HepG2 (cell line): ENCODE measurements around the gene MAN1B1. TPM values are rescaled to one million over a fixed set of nuclear protein-coding genes. Genes with fewer than 3 reads are reported as not detected.
A peak's percentile ranks its signal among the peaks of the same experiment; 100 is the strongest.

Experiments
- ADNP ChIP-seq: sonication (generic); formaldehyde crosslinking; IDR thresholded peaks from 2 replicates; pipeline ENCODE4 v1.4.0; 2020; ENCODE audit warnings: missing genetic modification reagents
- ATRX ChIP-seq: sonication (generic); formaldehyde crosslinking; IDR thresholded peaks from 2 replicates; pipeline ENCODE4 v1.4.0; 2020; ENCODE audit warnings: missing genetic modification reagents, borderline replicate concordance
- CBX1 ChIP-seq: IDR thresholded peaks from one replicate; pipeline ENCODE4 v1.6.1; 2016; ENCODE audit warnings: antibody characterized with exemption, low read depth
- CCDC6 ChIP-seq: sonication (generic); formaldehyde crosslinking; IDR thresholded peaks from 2 replicates; pipeline ENCODE4 v1.8.1; 2022; ENCODE audit warnings: mild to moderate bottlenecking, missing genetic modification reagents, moderate library complexity
- DMTF1 ChIP-seq: sonication (generic); formaldehyde crosslinking; IDR thresholded peaks from 2 replicates; pipeline ENCODE4 v1.4.0; 2020; ENCODE audit warnings: mild to moderate bottlenecking, missing genetic modification reagents
- ETV5 ChIP-seq: IDR thresholded peaks from 2 replicates; pipeline ENCODE4 v1.6.1; 2018; ENCODE audit warnings: missing biosample characterization, missing genetic modification reagents, inconsistent platforms, borderline replicate concordance
- FLYWCH1 ChIP-seq: sonication (generic); formaldehyde crosslinking; IDR thresholded peaks from 2 replicates; pipeline ENCODE4 v1.8.1; 2023; ENCODE audit warnings: mild to moderate bottlenecking, missing genetic modification reagents
- FOXA1 ChIP-seq, 2 experiments: fragments of 450-650 bp in 1 of 2; sonication (generic) in 1 of 2; formaldehyde crosslinking in 1 of 2; IDR thresholded peaks; 2 replicates each; pipeline versions ENCODE4 v1.4.0 to v1.6.1; 2016 to 2020; ENCODE audit warnings: missing genetic modification reagents in 1 of 2
- IRX3 ChIP-seq: sonication (generic); formaldehyde crosslinking; IDR thresholded peaks from 2 replicates; pipeline ENCODE4 v1.8.1; 2023; ENCODE audit warnings: mild to moderate bottlenecking, low read depth, missing genetic modification reagents, borderline replicate concordance
- KLF12 ChIP-seq: sonication (generic); formaldehyde crosslinking; IDR thresholded peaks from 2 replicates; pipeline ENCODE4 v1.4.0; 2020; ENCODE audit warnings: missing genetic modification reagents, borderline replicate concordance
- MED1 ChIP-seq: sonication (generic); formaldehyde crosslinking; IDR thresholded peaks from 2 replicates; pipeline ENCODE4 v1.4.0; 2020; ENCODE audit warnings: missing genetic modification reagents
- REPIN1 ChIP-seq: sonication (generic); formaldehyde crosslinking; IDR thresholded peaks from 2 replicates; pipeline ENCODE4 v1.8.0; 2022; ENCODE audit warnings: missing genetic modification reagents, low read depth, mild to moderate bottlenecking, borderline replicate concordance
- SIN3B ChIP-seq: fragments of 150-350 bp; IDR thresholded peaks from 2 replicates; pipeline ENCODE4 v1.6.1; 2014; ENCODE audit warnings: low read length
- SRSF9 ChIP-seq: fragments of 200-400 bp; formaldehyde crosslinking; IDR thresholded peaks from 2 replicates; pipeline ENCODE4 v1.6.1; 2018; ENCODE audit warnings: borderline replicate concordance, mild to moderate bottlenecking, low read depth, low read length; ENCODE audit not compliant: insufficient read depth, poor library complexity, severe bottlenecking
- STAG1 ChIP-seq: sonication (generic); formaldehyde crosslinking; IDR thresholded peaks from 2 replicates; pipeline ENCODE4 v1.4.0; 2020; ENCODE audit warnings: missing genetic modification reagents
- ZBTB39 ChIP-seq: sonication (generic); formaldehyde crosslinking; IDR thresholded peaks from 2 replicates; pipeline ENCODE4 v1.5.0; 2020; ENCODE audit warnings: missing genetic modification reagents
- ZNF33A ChIP-seq: sonication (generic); formaldehyde crosslinking; IDR thresholded peaks from 2 replicates; pipeline ENCODE4 v1.5.1; 2020; ENCODE audit warnings: missing genetic modification reagents, mild to moderate bottlenecking, moderate library complexity, borderline replicate concordance
- ZNF343 ChIP-seq: sonication (generic); formaldehyde crosslinking; IDR thresholded peaks from 2 replicates; pipeline ENCODE4 v1.4.0; 2020; ENCODE audit warnings: mild to moderate bottlenecking, missing genetic modification reagents
- ZNF354B ChIP-seq: sonication (generic); formaldehyde crosslinking; IDR thresholded peaks from 2 replicates; pipeline ENCODE4 v1.8.0; 2022; ENCODE audit warnings: mild to moderate bottlenecking, missing genetic modification reagents
- ZNF556 ChIP-seq: sonication (generic); formaldehyde crosslinking; IDR thresholded peaks from 2 replicates; pipeline ENCODE4 v1.4.0; 2020; ENCODE audit warnings: mild to moderate bottlenecking, missing genetic modification reagents, borderline replicate concordance
- ZNF629 ChIP-seq: sonication (generic); formaldehyde crosslinking; conservative IDR thresholded peaks from 2 replicates; pipeline ENCODE4 v1.5.0; 2020; ENCODE audit warnings: missing genetic modification reagents
- ZNF670 ChIP-seq: sonication (generic); formaldehyde crosslinking; IDR thresholded peaks from 2 replicates; pipeline ENCODE4 v1.8.0; 2022; ENCODE audit warnings: mild to moderate bottlenecking, missing genetic modification reagents, borderline replicate concordance
- polyA plus RNA-seq, 8 experiments: library from polyadenylated mRNA; depleted of rRNA in 3 of 8; stranded (reverse) in 7 of 8; unstranded in 1 of 8; fragments of >200 nt; fragmentation: Illumina TruSeq in 4 of 8; extraction: Trizol in 4 of 8; gene quantifications; 2 replicates each; pipeline versions ENCODE4 v1.2.1 to v1.2.3, GENCODE V29; 2011 to 2016; ENCODE audit warnings: low read depth in 4 of 8, missing spikeins in 1 of 8, mixed read lengths in 1 of 8; ENCODE audit not compliant: insufficient read depth in 1 of 8
- total RNA-seq, 5 experiments: library from RNA; depleted of rRNA; stranded (reverse); fragments of >200 nt; fragmentation: Illumina TruSeq; extraction: Trizol; gene quantifications; 2 replicates each; pipeline ENCODE4 v1.2.3, GENCODE V29; 2016; ENCODE audit warnings: low read depth in 1 of 5
- TF ChIP-seq, protein P1 (sequence below): sonication (generic); formaldehyde crosslinking; IDR thresholded peaks from 2 replicates; pipeline ENCODE4 v1.4.0; 2020; ENCODE audit warnings: missing genetic modification reagents, borderline replicate concordance

The MAN1B1 gene
- total and polyA plus RNA-seq, 2 of the 13 experiments (the other 11 are each of a cell fraction or from before 2014, with no cell fraction given) = 48.9 to 59.5 TPM

DNA sequence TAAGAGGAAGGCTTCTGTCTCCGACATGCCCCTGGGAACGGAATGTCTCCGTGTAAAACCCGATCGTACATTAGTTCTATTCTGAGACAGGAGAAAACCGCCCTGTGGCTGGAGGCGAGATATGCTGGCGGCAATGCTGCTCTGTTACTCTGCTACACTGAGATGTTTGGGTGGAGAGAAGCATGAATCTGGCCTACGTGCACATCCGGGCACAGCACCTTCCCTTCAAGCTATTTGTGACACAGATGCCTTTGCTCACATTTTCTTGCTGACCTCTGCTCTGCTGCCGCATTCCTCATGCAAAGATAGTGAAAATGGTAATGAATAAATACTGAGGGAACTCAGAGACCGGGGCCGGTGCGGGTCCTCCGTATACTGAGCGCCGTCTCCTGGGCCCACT, 29.9 kb downstream of the MAN1B1 start (continued):
- TF ChIP-seq, protein P1, sequence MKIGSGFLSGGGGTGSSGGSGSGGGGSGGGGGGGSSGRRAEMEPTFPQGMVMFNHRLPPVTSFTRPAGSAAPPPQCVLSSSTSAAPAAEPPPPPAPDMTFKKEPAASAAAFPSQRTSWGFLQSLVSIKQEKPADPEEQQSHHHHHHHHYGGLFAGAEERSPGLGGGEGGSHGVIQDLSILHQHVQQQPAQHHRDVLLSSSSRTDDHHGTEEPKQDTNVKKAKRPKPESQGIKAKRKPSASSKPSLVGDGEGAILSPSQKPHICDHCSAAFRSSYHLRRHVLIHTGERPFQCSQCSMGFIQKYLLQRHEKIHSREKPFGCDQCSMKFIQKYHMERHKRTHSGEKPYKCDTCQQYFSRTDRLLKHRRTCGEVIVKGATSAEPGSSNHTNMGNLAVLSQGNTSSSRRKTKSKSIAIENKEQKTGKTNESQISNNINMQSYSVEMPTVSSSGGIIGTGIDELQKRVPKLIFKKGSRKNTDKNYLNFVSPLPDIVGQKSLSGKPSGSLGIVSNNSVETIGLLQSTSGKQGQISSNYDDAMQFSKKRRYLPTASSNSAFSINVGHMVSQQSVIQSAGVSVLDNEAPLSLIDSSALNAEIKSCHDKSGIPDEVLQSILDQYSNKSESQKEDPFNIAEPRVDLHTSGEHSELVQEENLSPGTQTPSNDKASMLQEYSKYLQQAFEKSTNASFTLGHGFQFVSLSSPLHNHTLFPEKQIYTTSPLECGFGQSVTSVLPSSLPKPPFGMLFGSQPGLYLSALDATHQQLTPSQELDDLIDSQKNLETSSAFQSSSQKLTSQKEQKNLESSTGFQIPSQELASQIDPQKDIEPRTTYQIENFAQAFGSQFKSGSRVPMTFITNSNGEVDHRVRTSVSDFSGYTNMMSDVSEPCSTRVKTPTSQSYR = no peak
- TF ChIP-seq ADNP (CRISPR knock-in tag) = no peak
- TF ChIP-seq MED1 = peak; percentile 19; the same call in 1 of the 2 replicates
- no peak for TF ChIP-seq CCDC6
- TF ChIP-seq ZNF33A (CRISPR knock-in tag) = no peak
- TF ChIP-seq SIN3B = no peak
- TF ChIP-seq ZNF354B (CRISPR knock-in tag) = no peak
- peak; percentile 85; the same call in 1 of the 2 replicates for TF ChIP-seq ETV5 (CRISPR knock-in tag)
- TF ChIP-seq FLYWCH1 (CRISPR knock-in tag) = no peak
- peak; percentile 75; the same call in 1 of the 2 replicates for TF ChIP-seq ZBTB39 (CRISPR knock-in tag)
- TF ChIP-seq ZNF670 (CRISPR knock-in tag) = no peak
- TF ChIP-seq SRSF9 = no peak
- no peak for TF ChIP-seq KLF12 (CRISPR knock-in tag)
- TF ChIP-seq ATRX (CRISPR knock-in tag) = no peak
- TF ChIP-seq FOXA1 (IDR thresholded peaks at IDR 0.05) = no peak
- no peak for TF ChIP-seq FOXA1 (CRISPR knock-in tag; IDR thresholded peaks at IDR 0.05)
- TF ChIP-seq ZNF343 (CRISPR knock-in tag) = no peak
- no peak for TF ChIP-seq CBX1
- no peak for TF ChIP-seq IRX3 (CRISPR knock-in tag)
- TF ChIP-seq REPIN1 (CRISPR knock-in tag) = no peak
- TF ChIP-seq DMTF1 (CRISPR knock-in tag) = no peak
- peak; percentile 36; the same call in 1 of the 2 replicates for TF ChIP-seq ZNF556 (CRISPR knock-in tag)
- TF ChIP-seq STAG1 (CRISPR knock-in tag) = no peak
- no peak for TF ChIP-seq ZNF629 (CRISPR knock-in tag)
